Activated naive CD4-positive, alpha-beta T cell treated with anti-CD3 and anti-CD28 coated beads, Interleukin-2, amount 10 ng/mL, durations not matched to agents 5 hours and 36 hours (primary cell): ENCODE measurements around the gene NKIRAS1. TPM values are rescaled to one million over a fixed set of nuclear protein-coding genes. Genes with fewer than 3 reads are reported as not detected.

ENCODE experiments used
- total RNA-seq, 2 experiments: library from RNA; stranded (reverse); gene quantifications; one replicate each; pipeline ENCODE4 v1.2.3, GENCODE V29; 2021

NKIRAS1 gene
- 1 to 10 TPM; 2.5 TPM for total RNA-seq

DNA sequence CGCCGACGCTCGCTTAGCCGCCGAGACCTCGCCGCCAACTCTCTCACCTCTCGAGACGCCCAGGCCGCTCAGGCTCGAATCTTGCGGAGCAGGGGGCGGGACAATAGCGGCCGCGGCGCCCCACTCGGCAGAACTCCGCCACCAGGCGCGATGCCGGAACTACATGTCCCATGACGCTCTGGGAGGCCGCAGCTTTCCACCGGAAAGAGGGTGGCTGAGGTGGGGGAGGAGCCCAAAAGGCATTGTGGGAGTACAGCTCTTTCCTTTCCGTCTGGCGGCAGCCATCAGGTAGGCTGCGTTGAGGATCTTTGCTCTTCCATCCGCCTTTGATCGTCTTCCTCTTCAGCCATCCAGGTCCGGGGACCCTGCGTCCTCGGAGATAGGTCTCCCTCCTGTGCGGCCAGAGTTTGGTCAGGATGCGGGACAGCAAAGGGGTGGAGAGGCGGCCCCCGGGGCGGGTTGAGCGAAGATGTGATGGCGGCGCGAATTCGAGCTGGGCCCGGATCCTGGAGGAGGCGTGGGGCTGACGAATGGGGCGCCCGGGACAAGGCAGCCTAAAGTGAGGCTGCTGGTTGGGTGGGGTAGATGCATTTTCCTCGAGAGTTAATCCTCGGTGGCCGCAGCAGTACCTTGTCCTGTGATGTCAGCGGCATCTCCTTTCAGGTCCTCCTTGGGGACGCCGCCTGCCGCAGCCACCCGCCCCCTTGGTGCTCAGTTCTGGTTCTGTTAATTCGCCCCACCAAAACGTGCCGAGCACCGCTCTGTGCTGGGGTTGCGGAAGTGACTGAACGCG lies at the start of gene NKIRAS1, which contains the start of gene RPL15:
Gene NKIRAS1 (minus strand): TSS at position 105 of the 793 bp plus-strand sequence. CDS start 6,086 bp downstream, outside the sequence.
Gene RPL15 (plus strand): TSS at position 247 of the 793 bp plus-strand sequence. CDS start 728 bp downstream, outside the sequence.

DNA sequence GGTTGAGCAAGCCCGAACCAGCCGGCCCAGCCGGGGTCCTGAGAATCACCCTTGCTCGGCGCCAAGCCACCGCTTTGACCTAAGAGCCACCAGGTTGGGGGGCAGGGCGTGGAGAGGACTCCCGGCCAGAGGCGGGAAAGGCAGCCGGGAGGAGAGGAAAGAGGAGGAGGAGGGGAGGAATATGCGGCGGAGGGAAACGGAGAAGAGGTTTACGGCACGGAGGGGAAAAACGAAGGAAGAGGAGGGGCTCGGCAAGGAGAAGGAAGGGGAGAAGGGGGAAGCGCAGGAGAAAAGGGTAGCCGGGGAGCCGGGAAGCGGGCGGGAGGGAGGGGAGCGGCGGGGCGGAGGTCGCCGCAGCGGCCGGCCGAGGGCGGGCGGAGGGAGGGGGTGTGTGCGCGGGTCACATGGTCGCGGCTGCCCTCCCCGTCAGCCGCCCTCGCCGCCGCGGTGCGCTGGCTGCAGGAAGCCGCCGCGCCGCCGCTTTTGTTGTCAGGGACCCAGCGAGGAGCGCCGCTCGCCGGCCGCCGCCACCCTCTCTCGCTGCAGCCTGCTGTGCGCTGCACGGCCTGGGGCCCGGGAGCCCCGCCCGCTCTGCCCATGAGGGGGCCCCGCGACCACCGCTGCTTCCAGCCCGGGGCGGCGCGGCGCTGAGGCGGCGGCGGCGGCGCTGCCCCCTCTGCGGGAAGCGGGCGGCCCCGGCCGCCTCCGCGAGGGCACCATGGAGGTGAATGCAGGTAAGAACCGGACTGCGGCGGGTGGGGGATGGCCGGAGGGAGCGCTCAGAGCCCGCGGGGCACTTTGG lies 28.3 kb upstream of the NKIRAS1 start, which contains the start of gene NR1D2:
Gene NR1D2 (plus strand): TSS at position 426 of the 802 bp plus-strand sequence. CDS start 293 bp downstream, at position 719.

Other genes with a start within 250 kb of the NKIRAS1 start
- gene UBE2E1, start 111.0 kb downstream of the NKIRAS1 start, total RNA-seq = 10 to 100 TPM; 65.1 to 69.7 TPM
- gene RPL15, start 142 bp upstream of the NKIRAS1 start, total RNA-seq = 1,000 to 10,000 TPM; 2,108 to 2,164 TPM
- gene NR1D2, start 28.3 kb upstream of the NKIRAS1 start, total RNA-seq = 1 to 10 TPM; 7.0 to 7.3 TPM